ENCODE measurements around the gene IL22RA1.

IL22RA1 gene

GRCh38 chr1:24085007-24085406 lies 57.9 kb downstream of the IL22RA1 start:
- H3K4me3 ChIP-seq (ENCODE audit: low read depth, low read length) = no peak overlapping the region
- DNase-seq (ENCODE audit: low read depth) = no peak
- in situ Hi-C loops (cut with HindIII; ENCODE audit: low sequenced_read_pairs) = loop anchor here (5.0 to 10.0 kb wide), 2 partner anchors 52 to 120 kb away; no protein-coding TSS in a partner anchor
- no peak for TF ChIP-seq CTCF (IDR thresholded peaks at IDR 0.05; ENCODE audit: low read depth, low read length, missing control alignments)

DNA sequence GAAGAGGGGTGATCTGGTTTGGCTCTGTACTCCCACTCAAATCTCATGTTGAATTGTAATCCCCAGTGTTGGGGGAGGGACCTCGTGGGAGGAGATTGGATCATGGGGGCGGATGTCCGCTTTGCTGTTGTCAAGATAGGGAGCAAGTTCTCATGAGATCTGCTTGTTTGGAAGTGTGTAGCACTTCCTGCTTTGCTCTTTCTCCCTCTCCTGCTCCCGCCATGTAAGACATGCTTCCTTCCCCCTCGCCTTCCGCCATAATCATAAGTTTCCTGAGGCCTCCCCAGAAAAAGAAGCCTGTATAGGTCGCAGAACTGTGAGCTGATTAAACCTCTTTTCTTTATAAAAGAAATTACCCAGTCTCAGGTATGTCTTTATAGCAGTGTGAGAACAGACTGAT lies 58.9 kb downstream of the IL22RA1 start:
- no peak for TF ChIP-seq CTCF (IDR thresholded peaks at IDR 0.05; ENCODE audit: low read depth, low read length, missing control alignments)
- in situ Hi-C loops (cut with HindIII; ENCODE audit: low sequenced_read_pairs) = loop anchor here (10.0 kb wide), 1 partner anchor 119 kb away; no protein-coding TSS in a partner anchor
- no peak for DNase-seq (ENCODE audit: low read depth)
- no peak overlapping the region for H3K4me3 ChIP-seq (ENCODE audit: low read depth, low read length)

DNA sequence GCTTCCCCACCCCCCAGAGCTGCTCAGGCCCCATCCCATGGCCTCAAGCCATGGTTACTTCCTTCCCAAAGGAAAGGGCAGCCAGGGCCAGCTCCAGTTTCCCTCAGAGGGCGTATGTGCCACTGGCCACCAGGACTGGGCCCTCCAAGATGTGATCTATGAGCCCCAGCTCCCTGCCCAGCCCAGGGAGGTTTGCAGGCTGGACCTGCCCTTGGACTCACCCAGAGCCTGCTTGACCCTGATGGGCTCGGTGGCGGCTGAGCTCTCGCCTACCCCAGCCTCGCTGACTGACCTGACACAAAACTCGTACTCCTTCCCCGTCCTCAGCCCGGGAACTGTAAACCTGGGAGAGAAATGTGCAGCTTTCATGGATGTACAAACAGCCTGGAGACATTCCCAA lies 60.6 kb downstream of the IL22RA1 start:
- in situ Hi-C loops (cut with HindIII; ENCODE audit: low sequenced_read_pairs) = loop anchor here (10.0 kb wide), 1 partner anchor 118 kb away; no protein-coding TSS in a partner anchor
- no peak for DNase-seq (ENCODE audit: low read depth)
- TF ChIP-seq CTCF (IDR thresholded peaks at IDR 0.05; ENCODE audit: low read depth, low read length, missing control alignments) = no peak
- H3K4me3 ChIP-seq (ENCODE audit: low read depth, low read length) = no peak overlapping the region

- no peak overlapping the region for H3K4me3 ChIP-seq (ENCODE audit: low read depth, low read length)
- TF ChIP-seq CTCF (IDR thresholded peaks at IDR 0.05; ENCODE audit: low read depth, low read length, missing control alignments) = no peak
- no peak for DNase-seq (ENCODE audit: low read depth)
- in situ Hi-C loops (cut with HindIII; ENCODE audit: low sequenced_read_pairs) = loop anchor here (10.0 kb wide), 1 partner anchor 116 kb away; no protein-coding TSS in a partner anchor
Measured at GRCh38 chr1:24081190-24081589, 61.8 kb downstream of the IL22RA1 start.

DNA sequence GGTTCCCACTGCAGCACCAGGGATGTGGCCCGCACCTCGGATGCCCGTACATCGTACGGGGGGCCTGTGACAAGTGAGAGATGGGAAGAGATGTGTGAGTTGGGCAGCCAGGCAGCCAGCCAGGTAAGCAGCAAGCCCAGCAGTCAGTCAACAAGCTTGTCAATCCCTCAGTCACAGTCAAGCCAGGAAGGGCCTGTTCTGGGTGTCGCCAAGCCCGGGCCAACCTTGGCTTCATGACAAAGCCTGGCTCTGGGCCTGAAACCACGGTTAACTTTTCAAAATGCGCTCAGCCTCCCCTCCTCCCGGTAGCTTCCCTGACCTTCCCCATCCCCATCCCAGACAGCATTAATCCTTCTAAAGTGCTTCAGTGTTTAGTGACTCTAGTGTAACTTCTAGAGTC lies 62.8 kb downstream of the IL22RA1 start:
- no peak for TF ChIP-seq CTCF (IDR thresholded peaks at IDR 0.05; ENCODE audit: low read depth, low read length, missing control alignments)
- no peak for DNase-seq (ENCODE audit: low read depth)
- no peak overlapping the region for H3K4me3 ChIP-seq (ENCODE audit: low read depth, low read length)
- in situ Hi-C loops (cut with HindIII; ENCODE audit: low sequenced_read_pairs) = loop anchor here (10.0 kb wide), 1 partner anchor 115 kb away; no protein-coding TSS in a partner anchor

DNA sequence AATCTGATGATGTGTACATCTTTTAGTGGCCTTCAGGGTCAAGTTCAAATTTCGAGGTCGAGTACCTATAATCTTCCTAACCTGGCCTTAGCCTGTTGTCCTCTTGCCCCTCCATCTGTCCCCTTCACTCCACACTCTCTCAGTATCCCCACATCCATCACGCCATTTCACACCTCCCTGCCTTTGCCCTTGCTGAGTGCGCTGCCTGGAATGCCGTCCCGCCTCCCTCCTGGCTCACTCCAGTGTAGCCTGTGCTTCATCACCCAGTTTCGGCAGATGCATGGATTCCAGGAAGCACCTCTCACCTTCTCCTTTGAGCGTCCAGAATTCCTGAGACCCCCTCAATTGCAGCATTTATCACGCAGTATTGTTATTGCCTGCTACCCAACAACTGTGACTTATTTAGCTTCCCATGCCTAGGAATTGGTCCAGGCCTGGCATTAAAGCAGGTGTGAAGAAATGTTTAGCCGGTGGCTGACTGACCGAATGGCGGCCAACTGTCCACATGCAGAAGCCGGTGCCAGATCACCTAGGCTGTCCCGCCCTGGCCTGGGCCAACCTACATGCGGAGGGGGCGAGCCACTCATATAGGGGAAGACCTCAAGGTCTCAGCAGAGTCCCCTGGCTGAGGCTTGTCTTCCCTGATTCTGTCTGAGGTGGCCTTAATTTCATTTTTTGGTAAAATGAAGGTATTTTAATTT lies 65.5 kb downstream of the IL22RA1 start:
- no peak overlapping the region for H3K4me3 ChIP-seq (ENCODE audit: low read depth, low read length)
- in situ Hi-C loops (cut with HindIII; ENCODE audit: low sequenced_read_pairs) = no loop called here
- DNase-seq (ENCODE audit: low read depth) = no peak
- no peak for TF ChIP-seq CTCF (IDR thresholded peaks at IDR 0.05; ENCODE audit: low read depth, low read length, missing control alignments)

Measured in astrocyte of the cerebellum (primary cell).